Measurements from ENCODE around the gene TBC1D20. TPM values are rescaled to one million over a fixed set of nuclear protein-coding genes. Genes with fewer than 3 reads are reported as not detected.
A peak's percentile ranks its signal among the peaks of the same experiment; 100 is the strongest.

TBC1D20 gene
- total RNA-seq, 1 experiment from 2014 or later, result 32.3 TPM

- no peak overlapping the region for H3K4me2 ChIP-seq (ENCODE audit: low read length)
- H3K9me3 ChIP-seq (ENCODE audit: control insufficient read depth in 1 of 2, insufficient read depth in 1 of 2, low read depth in 1 of 2, low read length in 2 of 2), result no peaks in the 10 kb centered on the region
- TF ChIP-seq MAX (IDR thresholded peaks at IDR 0.05), result no peak
- TF ChIP-seq CBX3 (IDR thresholded peaks at IDR 0.05; ENCODE audit: low read depth), result no peak
- peak; percentile 50 for TF ChIP-seq POLR2AphosphoS5 (IDR thresholded peaks at IDR 0.05; ENCODE audit: low read depth, low read length)
- TF ChIP-seq JUND (IDR thresholded peaks at IDR 0.05), result 0 out of 2 replicates have a peak, but pooled peaks have one; percentile 11
- ATAC-seq (no peak), DNase-seq (ENCODE audit: low read depth, low spot score) (no peak)
- H2AFZ ChIP-seq (ENCODE audit: low read depth, low read length, poor library complexity, severe bottlenecking), result no peak overlapping the region
- no peaks in the 10 kb centered on the region for H3K9me2 ChIP-seq (ENCODE audit: insufficient read depth)
- POLR2A ChIA-PET, result no interaction called here
- H3K9ac ChIP-seq (ENCODE audit: low read length), result no peak overlapping the region
- no peaks in the 10 kb centered on the region for H3K27me3 ChIP-seq (ENCODE audit: insufficient read depth, low read length)
- CTCF ChIA-PET, result no interaction called here
- no TSS peak for BruUV-seq (replicated peaks)
- H3K4me1 ChIP-seq (ENCODE audit: control insufficient read depth in 1 of 2, insufficient read depth in 2 of 2, low read length in 2 of 2), result peaks cover 13 to 29% of the 10 kb centered on the region in 2 experiments
- H3K79me2 ChIP-seq (ENCODE audit: insufficient read depth, low read length), result peaks cover 18% of the 10 kb centered on the region; the same call in 1 of the 2 replicates
- H3K36me3 ChIP-seq (ENCODE audit: control insufficient read depth in 1 of 2, insufficient read depth in 2 of 2, low read length in 2 of 2), result peaks cover 7 to 20% of the 10 kb centered on the region in 2 experiments; a peak in 2 of 4 replicates
- RAD21 ChIA-PET (ENCODE audit: low non-redundant PET in 1 of 2, low total read pairs in 2 of 2, uncharacterized antibody in 2 of 2, unreplicated experiment in 2 of 2), result no interaction called here
- H3K27ac ChIP-seq (ENCODE audit: low read depth, low read length), result no peak overlapping the region
- no peaks in the 10 kb centered on the region for H4K20me1 ChIP-seq (ENCODE audit: insufficient read depth)
- intact Hi-C loops (cut with micrococcal nuclease), result loop anchor here (5.0 kb wide), 1 partner anchor 65 kb away; no protein-coding TSS in a partner anchor
- H3K4me3 ChIP-seq (replicated peaks in 1 of 2; ENCODE audit: low read depth in 1 of 2, low read length in 2 of 2), result no peak overlapping the region
Observed at GRCh38 chr20:416950-417800, 45.2 kb downstream of the TBC1D20 start.

GRCh38 chr20:415820-416322 is 46.5 kb downstream of the TBC1D20 start:
- H3K4me2 ChIP-seq (ENCODE audit: low read length), result no peak overlapping the region
- H4K20me1 ChIP-seq (ENCODE audit: insufficient read depth), result no peaks in the 10 kb centered on the region
- ChIA-PET CTCF (no interaction called here), RAD21 (ENCODE audit: low non-redundant PET in 1 of 2, low total read pairs in 2 of 2, uncharacterized antibody in 2 of 2, unreplicated experiment in 2 of 2) (no interaction called here), POLR2A (no interaction called here)
- no peak for TF ChIP-seq SP1 (IDR thresholded peaks at IDR 0.05; ENCODE audit: low read depth)
- peak; percentile 14; the same call in 1 of the 2 replicates for TF ChIP-seq POLR2AphosphoS5 (IDR thresholded peaks at IDR 0.05; ENCODE audit: low read depth, low read length)
- DNase-seq (ENCODE audit: low read depth, low spot score) (no peak), ATAC-seq (no peak)
- H3K79me2 ChIP-seq (ENCODE audit: insufficient read depth, low read length), result peaks cover 20% of the 10 kb centered on the region; the same call in 1 of the 2 replicates
- peaks cover 12 to 25% of the 10 kb centered on the region in 2 experiments; a peak in 2 of 4 replicates for H3K36me3 ChIP-seq (ENCODE audit: control insufficient read depth in 1 of 2, insufficient read depth in 2 of 2, low read length in 2 of 2)
- H3K4me3 ChIP-seq (replicated peaks in 1 of 2; ENCODE audit: low read depth in 1 of 2, low read length in 2 of 2), result no peak overlapping the region
- no peaks in the 10 kb centered on the region for H3K27me3 ChIP-seq (ENCODE audit: insufficient read depth, low read length)
- H3K4me1 ChIP-seq (ENCODE audit: control insufficient read depth in 1 of 2, insufficient read depth in 2 of 2, low read length in 2 of 2), result peaks cover 13 to 21% of the 10 kb centered on the region in 2 experiments
- no peaks in the 10 kb centered on the region for H3K9me3 ChIP-seq (ENCODE audit: control insufficient read depth in 1 of 2, insufficient read depth in 1 of 2, low read depth in 1 of 2, low read length in 2 of 2)
- H3K27ac ChIP-seq (ENCODE audit: low read depth, low read length), result no peak overlapping the region
- no TSS peak for BruUV-seq (replicated peaks)
- no peak overlapping the region for H2AFZ ChIP-seq (ENCODE audit: low read depth, low read length, poor library complexity, severe bottlenecking)
- no peaks in the 10 kb centered on the region for H3K9me2 ChIP-seq (ENCODE audit: insufficient read depth)
- intact Hi-C loops (cut with micrococcal nuclease), result loop anchor here (5.0 kb wide), 1 partner anchor 64 kb away; no protein-coding TSS in a partner anchor
- no peak overlapping the region for H3K9ac ChIP-seq (ENCODE audit: low read length)
